ENCODE measurements around the gene KMT2A.

- TF ChIP-seq CTCF (conservative IDR thresholded peaks at IDR 0.05 in 1 of 2, IDR thresholded peaks at IDR 0.05 in 1 of 2; ENCODE audit: extremely low read depth in 1 of 2, insufficient read depth in 1 of 2, low read depth in 1 of 2, low read length in 2 of 2) = no peak
- TF ChIP-seq EZH2 (IDR thresholded peaks at IDR 0.05; ENCODE audit: borderline replicate concordance, low read length) = no peak
Observed at GRCh38 chr11:118406599-118407166, 29.6 kb upstream of the KMT2A start.
